Esophagus muscularis mucosa (tissue), 3 donors: ENCODE measurements around the gene RBX1.

Source experiments
- POLR2AphosphoS5 ChIP-seq, 2 donors: sonication (generic); formaldehyde crosslinking; IDR thresholded peaks; one replicate each; pipeline ENCODE4 v1.6.1; 2017; ENCODE audit warnings: antibody characterized with exemption in 2 of 2
- TF ChIP-seq, protein P1 (sequence below), 3 experiments: fragments of 200-600 bp in 2 of 3; fragments of 450-650 bp in 1 of 3; sonication (generic) in 2 of 3; IDR thresholded peaks; one replicate each; pipeline ENCODE4 v1.5.1; 2017 to 2019; ENCODE audit warnings: antibody characterized with exemption in 3 of 3, mild to moderate bottlenecking in 2 of 3, moderate library complexity in 1 of 3

DNA sequence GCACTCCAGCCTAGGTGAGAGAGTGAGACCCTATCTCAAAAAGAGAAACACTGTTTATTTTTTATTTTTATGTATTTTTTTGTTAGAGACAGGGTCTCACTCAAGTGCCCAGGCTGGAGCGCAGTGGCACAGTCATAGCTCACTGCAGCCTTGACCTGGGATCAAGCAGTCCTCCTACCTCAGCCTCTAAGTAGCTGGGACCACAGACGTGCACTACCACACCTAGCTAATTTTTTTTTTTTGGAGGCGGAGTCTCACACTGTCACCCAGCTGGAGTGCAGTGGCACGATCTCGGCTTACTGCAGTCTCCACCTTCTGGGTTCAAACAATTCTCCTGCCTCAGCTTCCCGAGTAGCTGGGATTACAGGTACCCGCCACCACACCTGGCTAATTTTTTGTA, 6.4 kb downstream of the RBX1 start:
- no peak for TF ChIP-seq POLR2AphosphoS5 (IDR thresholded peaks at IDR 0.05)
- TF ChIP-seq, protein P1, sequence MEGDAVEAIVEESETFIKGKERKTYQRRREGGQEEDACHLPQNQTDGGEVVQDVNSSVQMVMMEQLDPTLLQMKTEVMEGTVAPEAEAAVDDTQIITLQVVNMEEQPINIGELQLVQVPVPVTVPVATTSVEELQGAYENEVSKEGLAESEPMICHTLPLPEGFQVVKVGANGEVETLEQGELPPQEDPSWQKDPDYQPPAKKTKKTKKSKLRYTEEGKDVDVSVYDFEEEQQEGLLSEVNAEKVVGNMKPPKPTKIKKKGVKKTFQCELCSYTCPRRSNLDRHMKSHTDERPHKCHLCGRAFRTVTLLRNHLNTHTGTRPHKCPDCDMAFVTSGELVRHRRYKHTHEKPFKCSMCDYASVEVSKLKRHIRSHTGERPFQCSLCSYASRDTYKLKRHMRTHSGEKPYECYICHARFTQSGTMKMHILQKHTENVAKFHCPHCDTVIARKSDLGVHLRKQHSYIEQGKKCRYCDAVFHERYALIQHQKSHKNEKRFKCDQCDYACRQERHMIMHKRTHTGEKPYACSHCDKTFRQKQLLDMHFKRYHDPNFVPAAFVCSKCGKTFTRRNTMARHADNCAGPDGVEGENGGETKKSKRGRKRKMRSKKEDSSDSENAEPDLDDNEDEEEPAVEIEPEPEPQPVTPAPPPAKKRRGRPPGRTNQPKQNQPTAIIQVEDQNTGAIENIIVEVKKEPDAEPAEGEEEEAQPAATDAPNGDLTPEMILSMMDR (IDR thresholded peaks at IDR 0.05), result no peak
